HUES64 (cell line): Measurements from ENCODE around the gene IZUMO2.

Experiments used
- H3K27ac ChIP-seq: 2 replicates; pipeline ENCODE4 v1.7.0; 2013; ENCODE audit warnings: low read depth, low read length, inconsistent platforms
- H3K27me3 ChIP-seq: 2 replicates; pipeline ENCODE4 v1.6.1; 2013; ENCODE audit warnings: mild to moderate bottlenecking, low read length; ENCODE audit not compliant: insufficient read depth
- H3K36me3 ChIP-seq: 2 replicates; pipeline ENCODE4 v1.6.1; 2013; ENCODE audit warnings: mild to moderate bottlenecking, low read length; ENCODE audit not compliant: insufficient read depth
- H3K4me1 ChIP-seq: 2 replicates; pipeline ENCODE4 v1.6.1; 2013; ENCODE audit warnings: mild to moderate bottlenecking, low read length, moderate library complexity; ENCODE audit not compliant: insufficient read depth
- H3K4me3 ChIP-seq: 2 replicates; pipeline ENCODE4 v1.5.1; 2013; ENCODE audit warnings: mild to moderate bottlenecking, low read length, moderate library complexity
- H3K9ac ChIP-seq: 2 replicates; pipeline ENCODE4 v1.6.1; 2013; ENCODE audit warnings: mild to moderate bottlenecking, low read depth, low read length
- H3K9me3 ChIP-seq: 2 replicates; pipeline ENCODE4 v1.6.1; 2013; ENCODE audit warnings: low read depth, low read length; ENCODE audit not compliant: insufficient read depth
- WGBS: fragments of 150-250, 120-280 bp; methylation state at CpG from one replicate; pipeline ENCODE4 v1.1.7; 2013; ENCODE audit warnings: missing lambda C conversion rate; 5-methylcytosine and 5-hydroxymethylcytosine counted together

The IZUMO2 gene

GRCh38 chr19:50184196-50184595 lies 21.1 kb upstream of the IZUMO2 start:
- no peaks in the 10 kb centered on the region for H3K36me3 ChIP-seq
- no peaks in the 10 kb centered on the region for H3K27me3 ChIP-seq
- no peak overlapping the region for H3K4me3 ChIP-seq
- H3K9ac ChIP-seq: no peak overlapping the region
- peaks cover 63% of the 10 kb centered on the region for H3K9me3 ChIP-seq
- H3K4me1 ChIP-seq: no peaks in the 10 kb centered on the region
- WGBS: 82% methylated on average over 1 of the region's 1 CpG
- no peak overlapping the region for H3K27ac ChIP-seq

GRCh38 chr19:50181121-50181520 lies 18.0 kb upstream of the IZUMO2 start:
- Histone ChIP-seq H3K4me1 (no peaks in the 10 kb centered on the region), H3K9me3 (peaks cover 63% of the 10 kb centered on the region), H3K4me3 (no peak overlapping the region), H3K9ac (no peak overlapping the region), H3K27me3 (no peaks in the 10 kb centered on the region), H3K27ac (no peak overlapping the region), H3K36me3 (no peaks in the 10 kb centered on the region)
- WGBS: 79% methylated on average over 5 of the region's 5 CpGs

- no peaks in the 10 kb centered on the region for H3K27me3 ChIP-seq
- H3K4me1 ChIP-seq: no peaks in the 10 kb centered on the region
- H3K4me3 ChIP-seq: no peak overlapping the region
- 63% methylated on average over 9 of the region's 9 CpGs for WGBS
- no peaks in the 10 kb centered on the region for H3K36me3 ChIP-seq
- peaks cover 68% of the 10 kb centered on the region for H3K9me3 ChIP-seq
- no peak overlapping the region for H3K9ac ChIP-seq
- no peak overlapping the region for H3K27ac ChIP-seq
Measured at GRCh38 chr19:50178859-50179537, 15.9 kb upstream of the IZUMO2 start.

- WGBS: 59% methylated on average over 1 of the region's 1 CpG
- no peaks in the 10 kb centered on the region for H3K4me1 ChIP-seq
- H3K27ac ChIP-seq: no peak overlapping the region
Measured at GRCh38 chr19:50178320-50178719, 15.2 kb upstream of the IZUMO2 start.

GRCh38 chr19:50176775-50177174 lies 13.7 kb upstream of the IZUMO2 start:
- no peak overlapping the region for H3K4me3 ChIP-seq
- 78% methylated on average over 9 of the region's 9 CpGs for WGBS
- peaks cover 77% of the 10 kb centered on the region for H3K9me3 ChIP-seq
- no peaks in the 10 kb centered on the region for H3K4me1 ChIP-seq
- H3K9ac ChIP-seq: no peak overlapping the region
- no peaks in the 10 kb centered on the region for H3K36me3 ChIP-seq
- no peaks in the 10 kb centered on the region for H3K27me3 ChIP-seq
- no peak overlapping the region for H3K27ac ChIP-seq

More at GRCh38 chr19:50178320-50178719, 15.2 kb upstream of the IZUMO2 start:
- Histone ChIP-seq H3K9me3 (peaks cover 72% of the 10 kb centered on the region), H3K4me3 (no peak overlapping the region), H3K9ac (no peak overlapping the region), H3K27me3 (no peaks in the 10 kb centered on the region), H3K36me3 (no peaks in the 10 kb centered on the region)

- H3K4me3 ChIP-seq: no peak overlapping the region
- no peak overlapping the region for H3K27ac ChIP-seq
- H3K9me3 ChIP-seq: peaks cover 79% of the 10 kb centered on the region
- no peaks in the 10 kb centered on the region for H3K27me3 ChIP-seq
- H3K36me3 ChIP-seq: no peaks in the 10 kb centered on the region
- 69% methylated on average over 10 of the region's 10 CpGs for WGBS
- H3K9ac ChIP-seq: no peak overlapping the region
- no peaks in the 10 kb centered on the region for H3K4me1 ChIP-seq
Measured at GRCh38 chr19:50175924-50176323, 12.8 kb upstream of the IZUMO2 start.

GRCh38 chr19:50174100-50174793 lies 11.2 kb upstream of the IZUMO2 start:
- Histone ChIP-seq H3K27me3 (no peaks in the 10 kb centered on the region), H3K4me3 (no peak overlapping the region), H3K36me3 (no peaks in the 10 kb centered on the region), H3K27ac (no peak overlapping the region), H3K9me3 (peaks cover 79% of the 10 kb centered on the region), H3K9ac (no peak overlapping the region), H3K4me1 (no peaks in the 10 kb centered on the region)
- WGBS: 69% methylated on average over 5 of the region's 5 CpGs

GRCh38 chr19:50173127-50173526 lies 10.0 kb upstream of the IZUMO2 start:
- 86% methylated on average over 8 of the region's 8 CpGs for WGBS
- no peaks in the 10 kb centered on the region for H3K36me3 ChIP-seq
- no peak overlapping the region for H3K4me3 ChIP-seq
- H3K4me1 ChIP-seq: no peaks in the 10 kb centered on the region
- peaks cover 75% of the 10 kb centered on the region for H3K9me3 ChIP-seq
- no peak overlapping the region for H3K27ac ChIP-seq
- H3K27me3 ChIP-seq: no peaks in the 10 kb centered on the region
- no peak overlapping the region for H3K9ac ChIP-seq

- H3K9me3 ChIP-seq: peaks cover 71% of the 10 kb centered on the region
- no peak overlapping the region for H3K9ac ChIP-seq
- H3K4me1 ChIP-seq: no peaks in the 10 kb centered on the region
- H3K36me3 ChIP-seq: no peaks in the 10 kb centered on the region
- H3K27ac ChIP-seq: no peak overlapping the region
- H3K27me3 ChIP-seq: no peaks in the 10 kb centered on the region
- no peak overlapping the region for H3K4me3 ChIP-seq
Measured at GRCh38 chr19:50172726-50173125, 9.6 kb upstream of the IZUMO2 start.

- Histone ChIP-seq H3K27ac (no peak overlapping the region), H3K36me3 (no peaks in the 10 kb centered on the region), H3K9me3 (peaks cover 77% of the 10 kb centered on the region), H3K27me3 (no peaks in the 10 kb centered on the region), H3K4me1 (no peaks in the 10 kb centered on the region), H3K9ac (no peak overlapping the region), H3K4me3 (no peak overlapping the region)
- 95% methylated on average over 3 of the region's 5 CpGs for WGBS
Measured at GRCh38 chr19:50171752-50172151, 8.7 kb upstream of the IZUMO2 start.

GRCh38 chr19:50167314-50167721 lies 4.2 kb upstream of the IZUMO2 start:
- Histone ChIP-seq H3K9ac (no peak overlapping the region), H3K27ac (no peak overlapping the region), H3K36me3 (no peaks in the 10 kb centered on the region), H3K27me3 (no peaks in the 10 kb centered on the region), H3K4me3 (no peak overlapping the region), H3K9me3 (peaks cover 68% of the 10 kb centered on the region), H3K4me1 (no peaks in the 10 kb centered on the region)
- 90% methylated on average over 12 of the region's 12 CpGs for WGBS
